Stomach smooth muscle (tissue), 2 donors: Measurements from ENCODE around the gene SMPD2.

Experiments used
- H3K27ac ChIP-seq: one replicate; pipeline ENCODE4 v1.7.0; 2013; ENCODE audit warnings: mild to moderate bottlenecking, low read length, inconsistent platforms
- H3K27me3 ChIP-seq, 2 donors: one replicate each; pipeline ENCODE4 v1.7.0; 2013; ENCODE audit warnings: low read length in 2 of 2; ENCODE audit not compliant: insufficient read depth in 2 of 2, control insufficient read depth in 1 of 2
- H3K36me3 ChIP-seq, 2 donors: one replicate each; pipeline ENCODE4 v1.7.0; 2013; ENCODE audit warnings: low read length in 2 of 2; ENCODE audit not compliant: control insufficient read depth in 2 of 2, insufficient read depth in 2 of 2
- H3K4me1 ChIP-seq: one replicate; pipeline ENCODE4 v1.7.0; 2013; ENCODE audit warnings: low read length; ENCODE audit not compliant: control insufficient read depth, insufficient read depth
- H3K4me3 ChIP-seq, 2 donors: one replicate each; pipeline ENCODE4 v1.7.0; 2013; ENCODE audit warnings: low read length in 2 of 2
- H3K9ac ChIP-seq, 2 donors: one replicate each; pipeline ENCODE4 v1.7.0; 2013; ENCODE audit warnings: low read length in 2 of 2, mild to moderate bottlenecking in 1 of 2
- H3K9me3 ChIP-seq, 2 donors: one replicate each; pipeline ENCODE4 v1.7.0; 2013; ENCODE audit warnings: low read length in 2 of 2; ENCODE audit not compliant: control insufficient read depth in 2 of 2
- donor health status: healthy.
- donor health status: Pancreatic carcinoma.

The SMPD2 gene

DNA sequence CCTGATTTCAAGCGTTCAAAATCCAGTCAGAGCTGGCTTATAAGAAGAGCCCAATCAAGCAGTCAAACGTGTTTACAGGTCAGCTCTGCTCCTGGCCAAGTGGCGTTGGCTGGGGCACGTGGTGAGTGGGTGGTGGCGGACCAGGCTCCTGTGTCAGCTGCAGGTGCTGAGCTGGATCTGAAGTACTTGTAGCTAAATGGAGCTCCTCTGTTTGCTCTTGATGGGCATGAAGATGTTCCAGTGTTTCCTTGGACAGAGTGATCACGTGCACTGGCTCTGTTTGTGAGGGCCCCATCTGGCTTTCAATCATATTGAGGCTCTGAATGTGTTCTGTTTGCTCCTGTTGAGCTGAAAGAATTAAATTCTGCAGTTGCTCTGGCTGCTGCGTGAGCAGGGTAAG lies 25.2 kb downstream of the SMPD2 start:
- H3K4me3 ChIP-seq: no peak overlapping the region
- H3K27me3 ChIP-seq: no peaks in the 10 kb centered on the region
- no peaks in the 10 kb centered on the region for H3K4me1 ChIP-seq
- no peaks in the 10 kb centered on the region for H3K9me3 ChIP-seq
- H3K27ac ChIP-seq: no peak overlapping the region
- H3K36me3 ChIP-seq: peaks cover 20 to 30% of the 10 kb centered on the region in 2 donors
- H3K9ac ChIP-seq: no peak overlapping the region

- H3K27me3 ChIP-seq: no peaks in the 10 kb centered on the region
- H3K27ac ChIP-seq: no peak overlapping the region
- no peak overlapping the region for H3K9ac ChIP-seq
- peaks cover 26 to 36% of the 10 kb centered on the region in 2 donors for H3K36me3 ChIP-seq
- no peaks in the 10 kb centered on the region for H3K9me3 ChIP-seq
- H3K4me3 ChIP-seq: no peak overlapping the region
- no peaks in the 10 kb centered on the region for H3K4me1 ChIP-seq
Measured at GRCh38 chr6:109466212-109466923, 25.8 kb downstream of the SMPD2 start.

- H3K9ac ChIP-seq: no peak overlapping the region
- H3K9me3 ChIP-seq: no peaks in the 10 kb centered on the region
- no peaks in the 10 kb centered on the region for H3K27me3 ChIP-seq
- peaks cover 33 to 45% of the 10 kb centered on the region in 2 donors for H3K36me3 ChIP-seq
- H3K27ac ChIP-seq: no peak overlapping the region
- H3K4me1 ChIP-seq: no peaks in the 10 kb centered on the region
- no peak overlapping the region for H3K4me3 ChIP-seq
Measured at GRCh38 chr6:109467696-109468095, 27.2 kb downstream of the SMPD2 start.

DNA sequence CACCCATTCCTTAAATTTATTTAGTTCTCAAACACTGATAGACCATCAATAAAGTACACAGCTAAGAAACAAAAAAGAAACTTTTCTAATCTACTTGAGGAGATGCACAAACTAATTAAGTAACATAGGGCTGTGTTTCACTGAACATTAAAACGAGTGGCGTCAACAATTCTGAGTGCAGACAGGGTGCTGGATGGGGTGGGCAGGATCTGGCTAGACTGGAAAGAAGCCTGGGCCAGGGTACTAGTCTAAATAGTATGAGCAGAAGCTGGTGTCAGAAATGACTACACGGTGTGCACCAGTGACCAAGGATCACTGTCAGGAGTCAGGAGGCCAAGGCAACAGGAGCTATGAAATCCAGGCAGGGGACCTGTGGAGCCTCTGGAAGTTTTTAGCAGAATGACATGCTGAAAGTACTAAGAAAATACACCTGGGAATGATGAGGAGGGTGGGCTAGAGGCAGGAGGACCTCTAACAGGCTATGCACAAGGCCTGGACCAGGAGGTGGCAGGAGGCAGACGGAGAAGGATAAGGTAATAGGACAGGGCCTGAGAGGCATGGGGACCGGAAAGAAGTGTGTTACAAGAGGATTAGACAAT lies 29.2 kb downstream of the SMPD2 start:
- Histone ChIP-seq H3K36me3 (peaks cover 41 to 54% of the 10 kb centered on the region in 2 donors), H3K4me1 (no peaks in the 10 kb centered on the region), H3K9ac (no peak overlapping the region), H3K27ac (no peak overlapping the region), H3K9me3 (no peaks in the 10 kb centered on the region), H3K4me3 (no peak overlapping the region), H3K27me3 (no peaks in the 10 kb centered on the region)

- Histone ChIP-seq H3K4me3 (no peak overlapping the region), H3K27me3 (no peaks in the 10 kb centered on the region), H3K27ac (no peak overlapping the region), H3K9me3 (no peaks in the 10 kb centered on the region), H3K9ac (no peak overlapping the region), H3K36me3 (peaks cover 41 to 55% of the 10 kb centered on the region in 2 donors), H3K4me1 (no peaks in the 10 kb centered on the region)
Measured at GRCh38 chr6:109471105-109471810, 30.7 kb downstream of the SMPD2 start.

GRCh38 chr6:109472132-109472995 lies 31.8 kb downstream of the SMPD2 start:
- no peaks in the 10 kb centered on the region for H3K4me1 ChIP-seq
- H3K4me3 ChIP-seq: no peak overlapping the region
- peaks cover 39 to 56% of the 10 kb centered on the region in 2 donors for H3K36me3 ChIP-seq
- H3K9me3 ChIP-seq: no peaks in the 10 kb centered on the region
- H3K27ac ChIP-seq: no peak overlapping the region
- no peak overlapping the region for H3K9ac ChIP-seq
- H3K27me3 ChIP-seq: no peaks in the 10 kb centered on the region

DNA sequence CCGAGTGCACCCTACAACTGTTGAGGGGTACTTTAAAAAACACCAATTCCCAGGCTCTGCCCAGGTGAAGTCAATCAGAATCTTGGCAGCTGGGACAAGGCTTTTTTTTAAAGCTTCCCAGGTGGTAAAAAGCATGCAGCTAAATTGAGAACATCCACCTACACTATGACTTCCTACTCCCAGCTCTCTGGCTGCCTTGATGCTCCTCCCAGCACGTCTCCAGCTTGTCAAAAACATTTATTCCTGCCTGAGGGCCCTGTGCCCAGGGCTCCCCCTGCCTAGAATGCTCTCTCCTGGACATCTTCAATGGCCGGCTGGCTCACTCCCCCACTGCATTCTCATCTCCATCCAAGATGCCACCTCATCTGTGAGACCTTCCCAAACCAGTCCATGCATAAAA lies 32.6 kb downstream of the SMPD2 start:
- Histone ChIP-seq H3K9ac (no peak overlapping the region), H3K4me1 (no peaks in the 10 kb centered on the region), H3K9me3 (no peaks in the 10 kb centered on the region), H3K4me3 (no peak overlapping the region), H3K27ac (no peak overlapping the region), H3K36me3 (peaks cover 39 to 56% of the 10 kb centered on the region in 2 donors), H3K27me3 (no peaks in the 10 kb centered on the region)

GRCh38 chr6:109474995-109475394 lies 34.5 kb downstream of the SMPD2 start:
- no peaks in the 10 kb centered on the region for H3K9me3 ChIP-seq
- no peak overlapping the region for H3K9ac ChIP-seq
- no peak overlapping the region for H3K4me3 ChIP-seq
- H3K27me3 ChIP-seq: no peaks in the 10 kb centered on the region
- peaks cover 3% of the 10 kb centered on the region for H3K4me1 ChIP-seq
- peaks cover 34 to 52% of the 10 kb centered on the region in 2 donors for H3K36me3 ChIP-seq
- no peak overlapping the region for H3K27ac ChIP-seq

DNA sequence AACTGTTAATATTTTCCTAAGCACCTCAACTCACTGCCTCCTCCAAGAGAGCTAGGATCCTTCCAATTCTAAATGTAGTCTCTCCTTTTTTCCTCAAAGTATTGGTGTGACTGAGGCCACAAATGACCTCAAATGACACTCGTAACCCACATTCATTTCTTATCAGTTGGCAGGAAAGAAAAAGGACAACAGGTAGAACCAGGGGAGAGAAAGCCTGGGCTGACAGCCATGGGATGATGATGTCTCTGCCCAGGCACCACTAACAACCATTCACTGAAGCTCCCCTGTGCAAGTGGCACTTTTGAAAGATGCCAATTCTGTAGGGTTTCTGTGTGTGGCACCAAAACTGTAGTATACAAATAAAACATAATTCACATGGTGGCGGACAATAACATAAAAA lies 35.1 kb downstream of the SMPD2 start:
- H3K9me3 ChIP-seq: no peaks in the 10 kb centered on the region
- no peak overlapping the region for H3K27ac ChIP-seq
- no peak overlapping the region for H3K4me3 ChIP-seq
- peaks cover 34 to 49% of the 10 kb centered on the region in 2 donors for H3K36me3 ChIP-seq
- H3K9ac ChIP-seq: no peak overlapping the region
- peaks cover 4% of the 10 kb centered on the region for H3K4me1 ChIP-seq
- H3K27me3 ChIP-seq: no peaks in the 10 kb centered on the region

GRCh38 chr6:109477184-109477583 lies 36.7 kb downstream of the SMPD2 start:
- Histone ChIP-seq H3K9ac (no peak overlapping the region), H3K9me3 (no peaks in the 10 kb centered on the region), H3K27me3 (no peaks in the 10 kb centered on the region), H3K4me1 (peaks cover 17% of the 10 kb centered on the region), H3K4me3 (no peak overlapping the region), H3K27ac (no peak overlapping the region), H3K36me3 (peaks cover 20 to 38% of the 10 kb centered on the region in 2 donors)
